ENCODE data around the gene DDX24.

DNA sequence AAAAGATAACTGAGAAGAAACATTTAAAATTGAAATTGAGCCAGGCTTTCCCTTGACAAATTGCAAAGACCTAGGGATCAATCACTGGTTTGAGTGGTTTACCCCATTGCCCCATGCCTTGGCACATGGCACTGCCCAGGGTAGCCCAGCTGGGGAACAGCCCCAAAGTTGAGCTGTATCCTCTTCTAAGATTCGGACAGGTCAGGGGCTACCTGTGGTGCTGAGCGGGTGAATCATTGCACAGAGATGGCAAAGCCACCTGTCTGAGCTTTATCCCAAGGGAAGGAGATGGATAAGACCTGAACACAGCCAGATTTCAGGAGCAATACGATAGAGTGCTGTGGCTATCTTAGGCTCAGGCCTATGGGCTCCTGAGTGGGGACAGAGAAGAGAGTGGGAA lies 41.4 kb upstream of the DDX24 start:
- TF ChIP-seq, protein P1, sequence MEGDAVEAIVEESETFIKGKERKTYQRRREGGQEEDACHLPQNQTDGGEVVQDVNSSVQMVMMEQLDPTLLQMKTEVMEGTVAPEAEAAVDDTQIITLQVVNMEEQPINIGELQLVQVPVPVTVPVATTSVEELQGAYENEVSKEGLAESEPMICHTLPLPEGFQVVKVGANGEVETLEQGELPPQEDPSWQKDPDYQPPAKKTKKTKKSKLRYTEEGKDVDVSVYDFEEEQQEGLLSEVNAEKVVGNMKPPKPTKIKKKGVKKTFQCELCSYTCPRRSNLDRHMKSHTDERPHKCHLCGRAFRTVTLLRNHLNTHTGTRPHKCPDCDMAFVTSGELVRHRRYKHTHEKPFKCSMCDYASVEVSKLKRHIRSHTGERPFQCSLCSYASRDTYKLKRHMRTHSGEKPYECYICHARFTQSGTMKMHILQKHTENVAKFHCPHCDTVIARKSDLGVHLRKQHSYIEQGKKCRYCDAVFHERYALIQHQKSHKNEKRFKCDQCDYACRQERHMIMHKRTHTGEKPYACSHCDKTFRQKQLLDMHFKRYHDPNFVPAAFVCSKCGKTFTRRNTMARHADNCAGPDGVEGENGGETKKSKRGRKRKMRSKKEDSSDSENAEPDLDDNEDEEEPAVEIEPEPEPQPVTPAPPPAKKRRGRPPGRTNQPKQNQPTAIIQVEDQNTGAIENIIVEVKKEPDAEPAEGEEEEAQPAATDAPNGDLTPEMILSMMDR (IDR thresholded peaks at IDR 0.05) = no peak
- no peak for TF ChIP-seq POLR2AphosphoS5 (IDR thresholded peaks at IDR 0.05)
- no peak for TF ChIP-seq POLR2A (IDR thresholded peaks at IDR 0.05)

Measured in prostate gland (tissue), 2 donors.